IMR-90 (cell line): ENCODE measurements around the gene ULBP1. TPM values are rescaled to one million over a fixed set of nuclear protein-coding genes. Genes with fewer than 3 reads are reported as not detected.

Source experiments
- ATAC-seq: fragments of 200-7000 bp; cut with Tn5 transposase; 2 replicates; pipeline ENCODE4 v1.9.1; 2020; ENCODE audit warnings: low read depth, mild to moderate bottlenecking, moderate library complexity
- BruUV-seq: library from RNA; stranded (reverse); fragments of 400-500 nt; replicated peaks from 2 replicates; lab custom pipeline; 2021; lab: Mats Ljungman, UMichigan
- CTCF ChIA-PET: fragments of 300-600 bp; formaldehyde crosslinking; extraction: SDS; loops from one replicate; lab custom pipeline; 2021; ENCODE audit warnings: antibody characterized with exemption; lab: Yijun Ruan, JAX
- POLR2A ChIA-PET: fragments of 300-600 bp; sonication (Branson Sonifier 250); formaldehyde crosslinking; loops from one replicate; lab custom pipeline; 2022; ENCODE audit warnings: antibody characterized with exemption; ENCODE audit not compliant: unreplicated experiment; lab: Charles Lee
- DNase-seq: peaks from one replicate; pipeline ENCODE4 v3.0.0; 2013
- H2AFZ ChIP-seq: replicated peaks from 2 replicates; pipeline ENCODE3; 2013; ENCODE audit warnings: low read length, mild to moderate bottlenecking; ENCODE audit not compliant: poor library complexity
- H2AK5ac ChIP-seq: 2 replicates; pipeline ENCODE4 v1.6.1; 2013; ENCODE audit warnings: low read depth, low read length, inconsistent platforms
- H2AK9ac ChIP-seq: replicated peaks from 2 replicates; pipeline ENCODE3; 2013; ENCODE audit warnings: mild to moderate bottlenecking, low read depth, low read length, moderate library complexity; ENCODE audit not compliant: poor library complexity
- H2BK120ac ChIP-seq: 2 replicates; pipeline ENCODE4 v1.6.1; 2013; ENCODE audit warnings: low read depth, low read length, inconsistent platforms
- H2BK15ac ChIP-seq: 3 replicates; pipeline ENCODE4 v1.6.1; 2013; ENCODE audit warnings: low read depth, low read length, inconsistent platforms
- H2BK20ac ChIP-seq: 2 replicates; pipeline ENCODE4 v1.6.1; 2013; ENCODE audit warnings: low read depth, mild to moderate bottlenecking, inconsistent platforms, low read length, moderate library complexity
- H2BK5ac ChIP-seq: 2 replicates; pipeline ENCODE4 v1.6.1; 2013; ENCODE audit warnings: mild to moderate bottlenecking, low read depth, low read length, inconsistent platforms; ENCODE audit not compliant: poor library complexity, severe bottlenecking
- H3K14ac ChIP-seq: replicated peaks from 2 replicates; pipeline ENCODE4 v1.6.1; 2013; ENCODE audit warnings: low read depth, low read length, inconsistent platforms
- H3K18ac ChIP-seq: 2 replicates; pipeline ENCODE4 v1.6.1; 2013; ENCODE audit warnings: low read depth, low read length, control low read depth
- H3K23ac ChIP-seq: 2 replicates; pipeline ENCODE4 v1.6.1; 2013; ENCODE audit warnings: low read depth, low read length, inconsistent platforms
- H3K27ac ChIP-seq: 2 replicates; pipeline ENCODE4 v1.5.1; 2013; ENCODE audit warnings: mild to moderate bottlenecking, control low read depth, low read length; ENCODE audit not compliant: insufficient read depth
- H3K27me3 ChIP-seq: 2 replicates; pipeline ENCODE4 v1.6.1; 2013; ENCODE audit warnings: low read length; ENCODE audit not compliant: control insufficient read depth, insufficient read depth
- H3K36me3 ChIP-seq: 2 replicates; pipeline ENCODE4 v1.6.1; 2013; ENCODE audit warnings: low read length, mixed read lengths; ENCODE audit not compliant: control insufficient read depth, insufficient read depth
- H3K4ac ChIP-seq: 2 replicates; pipeline ENCODE4 v1.6.1; 2013; ENCODE audit warnings: low read depth, low read length, inconsistent platforms
- H3K4me1 ChIP-seq: 2 replicates; pipeline ENCODE4 v1.6.1; 2013; ENCODE audit warnings: low read length, mixed read lengths; ENCODE audit not compliant: control insufficient read depth, insufficient read depth
- H3K4me2 ChIP-seq: 2 replicates; pipeline ENCODE4 v1.6.1; 2013; ENCODE audit warnings: low read depth, mild to moderate bottlenecking, control low read depth, low read length, moderate library complexity
- H3K4me3 ChIP-seq: 2 replicates; pipeline ENCODE4 v1.5.1; 2013; ENCODE audit warnings: low read depth, mild to moderate bottlenecking, control low read depth, low read length, moderate library complexity; ENCODE audit not compliant: insufficient read depth
- H3K56ac ChIP-seq: 2 replicates; pipeline ENCODE4 v1.6.1; 2013; ENCODE audit warnings: low read length, inconsistent platforms; ENCODE audit not compliant: insufficient read depth; ENCODE audit errors: extremely low read depth
- H3K79me1 ChIP-seq, 2 experiments: 2 replicates each; pipeline ENCODE4 v1.6.1; 2013; ENCODE audit warnings: low read length in 2 of 2, inconsistent platforms in 1 of 2, low read depth in 1 of 2
- H3K9ac ChIP-seq: 2 replicates; pipeline ENCODE4 v1.6.1; 2013; ENCODE audit warnings: low read depth, low read length, control low read depth
- H3K9me1 ChIP-seq: 2 replicates; pipeline ENCODE4 v1.6.1; 2013; ENCODE audit warnings: low read length, inconsistent platforms; ENCODE audit not compliant: insufficient read depth
- H3K9me3 ChIP-seq: 2 replicates; pipeline ENCODE4 v1.6.1; 2013; ENCODE audit warnings: low read length; ENCODE audit not compliant: control insufficient read depth, insufficient read depth
- H4K20me1 ChIP-seq: 2 replicates; pipeline ENCODE4 v1.6.1; 2013; ENCODE audit warnings: low read length, inconsistent platforms; ENCODE audit not compliant: insufficient read depth
- H4K5ac ChIP-seq: 2 replicates; pipeline ENCODE4 v1.6.1; 2013; ENCODE audit warnings: mild to moderate bottlenecking, low read depth, low read length, control low read depth
- H4K8ac ChIP-seq, 2 experiments: 2 replicates each; pipeline ENCODE4 v1.6.1; 2013; ENCODE audit warnings: low read depth in 2 of 2, low read length in 2 of 2, control low read depth in 1 of 2, inconsistent platforms in 1 of 2
- H4K91ac ChIP-seq: 2 replicates; pipeline ENCODE4 v1.6.1; 2013; ENCODE audit warnings: low read depth, low read length, inconsistent platforms; ENCODE audit not compliant: insufficient read depth
- BHLHE40 ChIP-seq: fragments of 150-350 bp; IDR thresholded peaks from 2 replicates; pipeline ENCODE4 v1.6.1; 2016; ENCODE audit warnings: mild to moderate bottlenecking, low read depth, low read length
- CEBPB ChIP-seq: IDR thresholded peaks from 2 replicates; pipeline ENCODE4 v1.6.1; 2012; ENCODE audit warnings: low read depth, low read length, improper control_type of control experiment
- CHD1 ChIP-seq: IDR thresholded peaks from 2 replicates; pipeline ENCODE4 v1.6.1; 2012; ENCODE audit warnings: low read depth, low read length, improper control_type of control experiment
- CTCF ChIP-seq: conservative IDR thresholded peaks from 2 replicates; pipeline ENCODE4 v1.5.1; 2012; ENCODE audit warnings: mild to moderate bottlenecking, low read depth, low read length, improper control_type of control experiment
- FOS ChIP-seq: fragments of 150-350 bp; IDR thresholded peaks from 2 replicates; pipeline ENCODE4 v1.6.1; 2016; ENCODE audit warnings: low read depth, low read length
- MAFK ChIP-seq: IDR thresholded peaks from 2 replicates; pipeline ENCODE4 v1.6.1; 2012; ENCODE audit warnings: low read depth, low read length, improper control_type of control experiment
- MAZ ChIP-seq: IDR thresholded peaks from 2 replicates; pipeline ENCODE4 v1.6.1; 2012; ENCODE audit warnings: low read depth, mild to moderate bottlenecking, low read length, improper control_type of control experiment, moderate library complexity, borderline replicate concordance
- MXI1 ChIP-seq: IDR thresholded peaks from 2 replicates; pipeline ENCODE4 v1.6.1; 2012; ENCODE audit warnings: low read depth, mild to moderate bottlenecking, low read length, moderate library complexity, borderline replicate concordance
- NFE2L2 ChIP-seq: fragments of 150-350 bp; IDR thresholded peaks from 2 replicates; pipeline ENCODE4 v1.6.1; 2016; ENCODE audit warnings: low read depth, mild to moderate bottlenecking, low read length
- POLR2A ChIP-seq: IDR thresholded peaks from 2 replicates; pipeline ENCODE4 v1.6.1; 2012; ENCODE audit warnings: mild to moderate bottlenecking, low read depth, low read length
- RAD21 ChIP-seq: IDR thresholded peaks from 2 replicates; pipeline ENCODE4 v1.6.1; 2012; ENCODE audit warnings: low read length, improper control_type of control experiment
- RCOR1 ChIP-seq: IDR thresholded peaks from 2 replicates; pipeline ENCODE4 v1.6.1; 2012; ENCODE audit warnings: mild to moderate bottlenecking, low read length, improper control_type of control experiment; ENCODE audit not compliant: insufficient replicate concordance
- SMC3 ChIP-seq: fragments of 150-350 bp; IDR thresholded peaks from 2 replicates; pipeline ENCODE4 v1.6.1; 2016; ENCODE audit warnings: low read depth, mild to moderate bottlenecking, antibody characterized with exemption, low read length, moderate library complexity
- WGBS, 2 experiments: methylation state at CpG; one replicate each; pipeline versions ENCODE4 v1.1.5 to v1.1.7; 2013; ENCODE audit warnings: missing lambda C conversion rate in 2 of 2; ENCODE audit not compliant: insufficient read length in 1 of 2; ENCODE audit errors: extremely low coverage in 2 of 2; 5-methylcytosine and 5-hydroxymethylcytosine counted together
- dilution Hi-C: fragments of 300-500 bp; cut with HindIII; formaldehyde crosslinking; loops from one replicate; pipeline ENCODE4 v1.14.3; 2018; ENCODE audit warnings: low sequenced_read_pairs; ENCODE audit not compliant: unreplicated experiment
- in situ Hi-C: fragments of 300-500 bp; cut with MboI; formaldehyde crosslinking; loops from 3 replicates; pipeline ENCODE4 v1.14.3; 2019; ENCODE audit warnings: low sequenced_read_pairs, inconsistent platforms, mixed read lengths
- intact Hi-C: fragments of 100-400 bp; cut with micrococcal nuclease; formaldehyde crosslinking; loops from 2 replicates; pipeline ENCODE4 v1.10.0; 2022
- polyA plus RNA-seq, 3 experiments: library from polyadenylated mRNA; depleted of rRNA; stranded (reverse); fragments of >200 nt; gene quantifications; 2 replicates each; pipeline ENCODE4 v1.2.3, GENCODE V29; 2012; ENCODE audit warnings: low replicate concordance in 1 of 3
- total RNA-seq: library from RNA; depleted of rRNA; stranded (reverse); fragments of >200 nt; gene quantifications from 2 replicates; pipeline ENCODE4 v1.2.3, GENCODE V29; 2012
- TF ChIP-seq, protein P1 (sequence below): fragments of 150-350 bp; IDR thresholded peaks from 2 replicates; pipeline ENCODE4 v1.6.1; 2017; ENCODE audit warnings: mild to moderate bottlenecking, antibody characterized with exemption, low read length, low read depth
- TF ChIP-seq, protein P2 (sequence below): fragments of 150-350 bp; IDR thresholded peaks from 2 replicates; pipeline ENCODE4 v1.6.1; 2016; ENCODE audit warnings: low read depth, mild to moderate bottlenecking, low read length, moderate library complexity, borderline replicate concordance

Gene ULBP1
- total and polyA plus RNA-seq, 2 of the 4 experiments (the other 2 are of a cell fraction): 0.18 to 0.87 TPM

DNA sequence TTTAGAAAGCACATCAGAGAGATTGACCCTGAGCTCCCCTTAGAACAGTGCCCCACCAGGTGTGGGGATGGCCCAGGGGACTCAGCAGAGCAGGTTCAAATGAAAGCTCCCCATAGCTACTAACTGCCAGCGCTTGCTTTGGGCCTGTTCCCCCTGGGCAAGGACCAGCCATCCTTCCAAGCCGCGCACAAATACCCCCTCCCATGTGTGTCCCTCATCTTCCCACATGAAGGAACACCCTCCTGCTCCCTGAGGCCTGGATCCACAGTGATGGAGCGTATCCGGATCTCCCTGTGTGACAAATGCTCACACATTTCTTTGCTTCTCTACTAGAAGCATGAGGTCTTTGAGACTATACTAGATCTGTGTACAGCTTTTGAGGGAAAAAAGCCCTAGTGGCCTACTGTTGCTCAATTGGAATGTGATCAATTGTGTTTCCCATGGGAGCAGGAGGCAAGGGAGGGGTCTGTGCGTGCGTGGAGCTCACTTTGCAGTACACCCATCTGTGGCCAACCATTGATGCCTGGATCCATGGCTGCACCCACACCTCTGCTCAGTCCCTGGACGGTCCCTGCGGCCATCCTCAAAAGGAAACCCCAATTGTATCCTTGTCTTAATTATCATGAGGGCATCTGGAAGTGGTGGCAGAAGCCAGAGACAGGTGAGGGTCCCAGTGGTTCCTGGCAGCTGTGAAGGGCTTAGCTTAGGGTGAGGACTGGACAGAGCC, 39.4 kb upstream of the ULBP1 start:
- intact Hi-C loops: no loop called here
- no CpG with 5 or more reads among the region's 9 CpGs for WGBS, 2 experiments
- Histone ChIP-seq H2BK5ac (no peak overlapping the region), H3K27me3 (peaks cover 5% of the 10 kb centered on the region), H4K91ac (no peak overlapping the region), H3K56ac (no peak overlapping the region), H3K23ac (no peak overlapping the region), H3K4me1 (peaks cover 2% of the 10 kb centered on the region; the same call in 1 of the 2 replicates), H2BK120ac (no peak overlapping the region), H3K4me3 (no peak overlapping the region), H3K27ac (no peak overlapping the region), H3K9me1 (no peaks in the 10 kb centered on the region), H3K79me1 (no peaks in the 10 kb centered on the region), H3K4ac (no peak overlapping the region), H2BK20ac (no peak overlapping the region), H4K5ac (no peak overlapping the region), H2BK15ac (no peak overlapping the region), H3K4me2 (no peak overlapping the region), H2AK9ac (no peak overlapping the region), H3K9me3 (no peaks in the 10 kb centered on the region), H2AK5ac (peak overlapping the region; percentile 39; the same call in 1 of the 2 replicates), H4K20me1 (no peaks in the 10 kb centered on the region), H3K9ac (no peak overlapping the region), H3K18ac (no peak overlapping the region), H3K14ac (no peak overlapping the region), H2AFZ (no peak overlapping the region), H4K8ac (no peak overlapping the region), H3K36me3 (no peaks in the 10 kb centered on the region)
- ChIA-PET CTCF (interaction anchor here (1.4 kb wide), 1 partner anchor 90 kb away, joined by 4 read pairs; no protein-coding TSS in a partner anchor), POLR2A (no interaction called here)
- in situ Hi-C loops: loop anchor here (5.0 to 10.0 kb wide), 4 partner anchors 57 to 380 kb away; partner anchors contain the start of gene PPIL4
- BruUV-seq: no TSS peak
- no peak for DNase-seq
- no peak for ATAC-seq
- dilution Hi-C loops: no loop called here
- TF ChIP-seq RCOR1 (no peak), CEBPB (no peak), MXI1 (no peak), MAZ (no peak), NFE2L2 (no peak), POLR2A (no peak), SMC3 (no peak), CHD1 (no peak), MAFK (no peak), FOS (no peak), BHLHE40 (no peak), RAD21 (no peak), CTCF (no peak)
- TF ChIP-seq, protein P1, sequence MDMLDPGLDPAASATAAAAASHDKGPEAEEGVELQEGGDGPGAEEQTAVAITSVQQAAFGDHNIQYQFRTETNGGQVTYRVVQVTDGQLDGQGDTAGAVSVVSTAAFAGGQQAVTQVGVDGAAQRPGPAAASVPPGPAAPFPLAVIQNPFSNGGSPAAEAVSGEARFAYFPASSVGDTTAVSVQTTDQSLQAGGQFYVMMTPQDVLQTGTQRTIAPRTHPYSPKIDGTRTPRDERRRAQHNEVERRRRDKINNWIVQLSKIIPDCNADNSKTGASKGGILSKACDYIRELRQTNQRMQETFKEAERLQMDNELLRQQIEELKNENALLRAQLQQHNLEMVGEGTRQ: no peak
- TF ChIP-seq, protein P2, sequence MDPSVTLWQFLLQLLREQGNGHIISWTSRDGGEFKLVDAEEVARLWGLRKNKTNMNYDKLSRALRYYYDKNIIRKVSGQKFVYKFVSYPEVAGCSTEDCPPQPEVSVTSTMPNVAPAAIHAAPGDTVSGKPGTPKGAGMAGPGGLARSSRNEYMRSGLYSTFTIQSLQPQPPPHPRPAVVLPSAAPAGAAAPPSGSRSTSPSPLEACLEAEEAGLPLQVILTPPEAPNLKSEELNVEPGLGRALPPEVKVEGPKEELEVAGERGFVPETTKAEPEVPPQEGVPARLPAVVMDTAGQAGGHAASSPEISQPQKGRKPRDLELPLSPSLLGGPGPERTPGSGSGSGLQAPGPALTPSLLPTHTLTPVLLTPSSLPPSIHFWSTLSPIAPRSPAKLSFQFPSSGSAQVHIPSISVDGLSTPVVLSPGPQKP: no peak
